Tracheal epithelial cell (primary cell): ENCODE data around the gene TSPAN15. TPM values are rescaled to one million over a fixed set of nuclear protein-coding genes. Genes with fewer than 3 reads are reported as not detected.

Experiments used
- total RNA-seq: library from RNA; depleted of rRNA; stranded (reverse); fragments of >200 nt; gene quantifications from 2 replicates; pipeline ENCODE4 v1.2.1, GENCODE V29; 2014

Gene TSPAN15
- 12.6 and 20.5 TPM in 2 replicates for total RNA-seq

DNA sequence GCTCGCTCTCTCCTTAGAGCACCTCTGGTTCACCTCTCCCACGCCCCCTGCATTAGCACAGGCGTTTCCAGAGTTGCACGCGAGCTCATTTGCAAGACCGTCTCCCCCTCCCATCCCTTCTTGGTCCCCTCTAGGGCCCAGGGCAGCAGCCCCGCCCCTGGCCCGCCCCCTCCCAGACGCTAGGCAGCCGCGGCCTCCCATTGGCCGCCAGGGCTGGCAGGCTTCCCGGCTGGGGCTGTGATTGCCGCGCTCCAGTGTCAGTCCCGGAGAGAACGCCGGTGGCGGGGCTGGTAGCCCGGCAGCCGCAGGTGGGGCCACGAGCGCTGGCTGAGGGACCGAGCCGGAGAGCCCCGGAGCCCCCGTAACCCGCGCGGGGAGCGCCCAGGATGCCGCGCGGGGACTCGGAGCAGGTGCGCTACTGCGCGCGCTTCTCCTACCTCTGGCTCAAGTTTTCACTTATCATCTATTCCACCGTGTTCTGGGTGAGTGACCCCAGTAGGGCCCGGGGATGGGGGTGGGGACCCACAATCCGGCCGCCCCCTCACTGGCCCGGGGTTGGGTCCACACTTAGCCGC lies at the start of gene TSPAN15:
Gene TSPAN15, plus strand, starts transcription at position 257 of the 575 bp plus-strand sequence. Its CDS starts 130 bp downstream, at position 387.

DNA sequence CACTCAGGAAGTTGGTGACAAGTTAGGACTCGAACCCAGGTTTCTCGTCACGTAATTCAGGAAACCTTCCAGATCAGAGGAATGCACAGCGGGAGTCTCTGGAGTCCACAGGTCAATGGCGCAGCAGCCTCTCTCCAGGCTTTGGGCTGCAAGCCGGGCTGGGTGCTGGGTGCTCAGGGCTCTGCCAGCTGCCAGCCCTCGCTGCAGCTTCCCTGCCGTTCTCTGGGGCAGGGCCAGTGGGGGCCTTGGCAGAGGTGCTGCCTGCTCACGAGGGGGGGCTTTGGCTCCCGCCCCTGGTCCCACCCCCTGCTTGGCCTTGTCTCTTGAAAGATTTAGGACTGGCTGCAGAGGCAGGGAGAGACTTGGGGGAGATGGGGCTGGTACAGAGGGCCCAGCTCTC lies 34.6 kb upstream of the TSPAN15 start, which contains the start of gene TACR2:
Gene TACR2, minus strand, starts transcription at position 224 of the 400 bp plus-strand sequence. CDS start 595 bp downstream, outside the sequence.

Other genes starting within 250 kb of the TSPAN15 start
- 5.8 and 15.4 TPM in 2 replicates for gene HKDC1, start 231.1 kb upstream of the TSPAN15 start, total RNA-seq
- gene HK1, start 173.0 kb upstream of the TSPAN15 start, total RNA-seq: 202 and 252 TPM in 2 replicates
- under 0.01 TPM in 1 of 2 replicates, not detected in the other for gene TACR2, start 34.5 kb upstream of the TSPAN15 start, total RNA-seq
- gene NEUROG3, start 122.0 kb downstream of the TSPAN15 start, total RNA-seq: not detected in 2 replicates
- gene FAM241B, start 178.8 kb downstream of the TSPAN15 start, total RNA-seq: 0.96 and 1.1 TPM in 2 replicates